OCI-LY7 (cell line): ENCODE data around the gene PLPPR2. TPM values are rescaled to one million over a fixed set of nuclear protein-coding genes. Genes with fewer than 3 reads are reported as not detected.

Source experiments
- BruUV-seq: library from RNA; stranded (reverse); fragments of 400-500 nt; replicated peaks from 2 replicates; lab custom pipeline; 2021; lab: Mats Ljungman, UMichigan
- CTCF ChIA-PET: fragments of 300-600 bp; sonication (Branson Sonifier 250); formaldehyde crosslinking; loops from one replicate; lab custom pipeline; 2022; ENCODE audit warnings: antibody characterized with exemption; ENCODE audit not compliant: unreplicated experiment; lab: Charles Lee
- POLR2A ChIA-PET: fragments of 300-600 bp; sonication (Branson Sonifier 250); formaldehyde crosslinking; loops from one replicate; lab custom pipeline; 2022; ENCODE audit warnings: antibody characterized with exemption; lab: Charles Lee
- DNase-seq: peaks from one replicate; pipeline ENCODE4 v3.0.0-alpha.2; 2015; ENCODE audit warnings: low spot score
- H2AFZ ChIP-seq: fragments of 200-600 bp; sonication (generic), shearing (Covaris generic); 2 replicates; pipeline ENCODE4 v1.6.1; 2014; ENCODE audit warnings: mild to moderate bottlenecking, antibody characterized with exemption, low read length, moderate library complexity
- H3K27ac ChIP-seq: fragments of 200-600 bp; sonication (generic); 2 replicates; pipeline ENCODE4 v1.5.1; 2014; ENCODE audit warnings: mixed run types, low read depth, mild to moderate bottlenecking, moderate library complexity, low read length, inconsistent platforms; ENCODE audit not compliant: poor library complexity, severe bottlenecking
- H3K36me3 ChIP-seq: fragments of 200-600 bp; sonication (generic); 2 replicates; pipeline ENCODE4 v1.6.1; 2014; ENCODE audit warnings: mild to moderate bottlenecking, antibody characterized with exemption, low read length, moderate library complexity, mixed read lengths; ENCODE audit not compliant: insufficient read depth
- H3K4me1 ChIP-seq: fragments of 200-600 bp; sonication (generic); 2 replicates; pipeline ENCODE4 v1.5.1; 2014; ENCODE audit warnings: mild to moderate bottlenecking, low read length; ENCODE audit not compliant: insufficient read depth, poor library complexity, severe bottlenecking
- H3K4me2 ChIP-seq: fragments of 200-600 bp; sonication (generic); 2 replicates; pipeline ENCODE4 v1.6.1; 2014; ENCODE audit warnings: mild to moderate bottlenecking, low read length
- H3K4me3 ChIP-seq: fragments of 200-600 bp; sonication (generic); 2 replicates; pipeline ENCODE4 v1.5.1; 2014; ENCODE audit warnings: mild to moderate bottlenecking, low read depth, low read length; ENCODE audit not compliant: poor library complexity, severe bottlenecking
- H3K79me2 ChIP-seq: fragments of 200-600 bp; sonication (generic); 2 replicates; pipeline ENCODE4 v1.6.1; 2016; ENCODE audit warnings: low read depth, mild to moderate bottlenecking, low read length, moderate library complexity, mixed read lengths; ENCODE audit not compliant: insufficient read depth
- H3K9me2 ChIP-seq: fragments of 200-600 bp; sonication (generic); 2 replicates; pipeline ENCODE4 v1.6.1; 2016; ENCODE audit warnings: mild to moderate bottlenecking, low read length, mixed read lengths; ENCODE audit not compliant: insufficient read depth
- H3K9me3 ChIP-seq: fragments of 200-600 bp; sonication (generic); 2 replicates; pipeline ENCODE4 v1.6.1; 2014; ENCODE audit warnings: mild to moderate bottlenecking, mixed run types, low read length, mixed read lengths
- H4K20me1 ChIP-seq: fragments of 200-600 bp; sonication (generic); 2 replicates; pipeline ENCODE4 v1.6.1; 2014; ENCODE audit warnings: mild to moderate bottlenecking, antibody characterized with exemption, low read length, moderate library complexity, mixed read lengths; ENCODE audit not compliant: insufficient read depth
- EZH2phosphoT487 ChIP-seq: fragments of 200-600 bp; sonication (generic); IDR thresholded peaks from 2 replicates; pipeline ENCODE4 v1.6.1; 2018; ENCODE audit warnings: low read depth, borderline replicate concordance, mild to moderate bottlenecking, mixed run types, antibody characterized with exemption, low read length, moderate library complexity, mixed read lengths
- intact Hi-C: fragments of 100-400 bp; cut with micrococcal nuclease; formaldehyde crosslinking; loops from one replicate; pipeline ENCODE4 v1.10.0; 2022; ENCODE audit not compliant: unreplicated experiment
- total RNA-seq, 2 experiments: library from RNA; depleted of rRNA in 1 of 2; stranded (reverse); fragments of >200 nt in 1 of 2; shearing (Covaris generic) in 1 of 2; gene quantifications; 2 replicates each; pipeline ENCODE4 v1.2.3, GENCODE V29; 2014 to 2022
- TF ChIP-seq, protein P1 (sequence below): fragments of 200-600 bp; sonication (generic); conservative IDR thresholded peaks from 2 replicates; pipeline ENCODE4 v1.5.1; 2014; ENCODE audit warnings: mild to moderate bottlenecking, antibody characterized with exemption, low read length, moderate library complexity, mixed read lengths

PLPPR2 gene
- total RNA-seq, 2 experiments from 2014 or later = 0.88 to 3.6 TPM

DNA sequence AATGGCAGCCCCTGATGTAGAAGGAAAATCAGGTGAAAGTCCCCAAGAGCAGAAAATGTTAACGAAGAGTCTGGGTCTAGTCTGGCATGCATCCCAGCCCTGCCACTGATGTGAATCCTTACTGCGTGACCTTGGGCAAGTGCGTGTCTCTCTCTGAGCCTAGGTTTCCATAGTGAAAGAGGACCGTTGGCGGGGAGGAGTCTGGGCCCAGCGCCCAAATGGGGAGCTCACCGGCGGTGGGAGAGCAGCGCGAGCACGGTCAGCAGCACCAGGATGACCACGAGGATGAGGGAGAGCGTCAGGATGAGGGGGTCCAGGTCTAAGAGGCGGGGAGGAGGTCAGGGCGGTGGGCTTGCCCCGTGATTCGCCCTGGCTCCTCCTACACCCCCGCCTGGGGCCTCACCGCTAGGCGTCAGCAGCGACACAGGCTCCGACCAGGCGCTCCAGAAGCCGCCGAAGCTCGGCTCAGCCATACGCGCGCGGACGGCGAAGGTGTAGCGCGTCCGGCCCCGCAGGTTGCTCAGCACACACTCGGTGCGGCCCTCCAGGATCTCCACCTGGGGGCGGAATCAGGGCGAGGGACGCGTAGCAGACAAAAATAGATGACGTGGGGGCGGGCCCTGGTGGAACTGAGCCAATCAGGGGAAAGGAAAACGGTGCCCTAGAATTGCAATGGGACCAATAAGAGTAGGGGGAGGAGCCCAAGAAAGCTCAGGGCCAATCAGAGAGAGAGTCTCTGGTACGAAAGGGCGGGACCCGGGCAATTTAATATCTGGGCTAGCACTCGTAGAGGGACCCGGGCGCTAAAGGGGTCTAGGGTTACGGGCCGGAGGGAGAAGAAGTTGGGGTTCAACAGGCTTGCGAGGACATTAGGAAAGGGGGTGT, 25.7 kb downstream of the PLPPR2 start:
- CTCF ChIA-PET = interaction anchor here (0.6 to 1.7 kb wide), 4 partner anchors 13 to 102 kb away, joined by 3 to 8 read pairs (median 4); partner anchors contain the start of gene ODAD3
- DNase-seq = peak; percentile 99

DNA sequence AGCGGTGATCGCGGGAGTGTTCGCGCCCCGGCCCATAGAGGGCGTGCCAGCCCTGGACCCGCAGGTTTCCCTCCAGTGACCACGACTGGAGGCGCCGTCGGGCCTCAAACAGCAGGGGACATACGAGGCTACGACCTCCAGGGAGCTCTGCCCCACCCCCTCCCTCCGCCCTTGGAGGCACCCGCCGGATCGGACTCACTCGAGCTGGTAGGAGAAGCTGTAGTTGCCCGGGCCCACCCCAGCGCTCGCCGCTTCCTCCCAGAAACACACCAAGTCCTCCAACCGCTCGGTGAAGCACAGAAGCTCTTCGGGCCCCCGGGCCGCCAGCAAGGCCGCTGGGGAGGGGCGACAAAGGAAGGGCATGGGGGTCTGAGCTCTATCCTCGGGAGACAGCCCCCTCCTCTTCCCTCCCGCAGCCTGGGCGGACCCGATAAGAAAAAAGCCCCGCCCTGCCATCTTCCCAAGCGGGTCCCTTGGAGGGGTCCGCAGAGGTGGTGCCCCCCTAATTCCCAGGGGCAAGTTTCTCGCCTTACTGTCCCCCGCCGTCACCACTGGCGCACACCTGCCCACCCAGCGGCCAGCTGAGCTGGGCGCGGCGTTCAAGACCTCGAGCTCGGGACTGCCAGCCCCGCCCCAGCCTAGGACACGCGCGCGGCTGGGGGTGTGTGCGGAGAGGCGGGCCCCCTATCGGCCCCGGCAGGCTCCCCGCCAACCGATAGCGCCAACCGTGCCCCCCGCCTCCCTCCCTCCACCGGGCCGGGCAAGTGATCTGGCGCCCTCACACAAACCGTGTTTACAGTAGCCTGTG, 27.9 kb downstream of the PLPPR2 start:
- H3K36me3 ChIP-seq = peaks cover 4% of the 10 kb centered on the region; the same call in 1 of the 2 replicates
- H2AFZ ChIP-seq = peak overlapping the region; percentile 43; the same call in 1 of the 2 replicates
- peak overlapping the region; percentile 69 for H3K4me2 ChIP-seq
- peak overlapping the region; percentile 47 for H3K4me3 ChIP-seq
- BruUV-seq = no TSS peak
- intact Hi-C loops = no loop called here
- POLR2A ChIA-PET = interaction anchor here (0.6 to 2.2 kb wide), 2 partner anchors 40 to 100 kb away, joined by 3 to 7 read pairs; no protein-coding TSS in a partner anchor
- no peak overlapping the region for H3K27ac ChIP-seq
- H4K20me1 ChIP-seq = no peaks in the 10 kb centered on the region
- TF ChIP-seq, protein P1, sequence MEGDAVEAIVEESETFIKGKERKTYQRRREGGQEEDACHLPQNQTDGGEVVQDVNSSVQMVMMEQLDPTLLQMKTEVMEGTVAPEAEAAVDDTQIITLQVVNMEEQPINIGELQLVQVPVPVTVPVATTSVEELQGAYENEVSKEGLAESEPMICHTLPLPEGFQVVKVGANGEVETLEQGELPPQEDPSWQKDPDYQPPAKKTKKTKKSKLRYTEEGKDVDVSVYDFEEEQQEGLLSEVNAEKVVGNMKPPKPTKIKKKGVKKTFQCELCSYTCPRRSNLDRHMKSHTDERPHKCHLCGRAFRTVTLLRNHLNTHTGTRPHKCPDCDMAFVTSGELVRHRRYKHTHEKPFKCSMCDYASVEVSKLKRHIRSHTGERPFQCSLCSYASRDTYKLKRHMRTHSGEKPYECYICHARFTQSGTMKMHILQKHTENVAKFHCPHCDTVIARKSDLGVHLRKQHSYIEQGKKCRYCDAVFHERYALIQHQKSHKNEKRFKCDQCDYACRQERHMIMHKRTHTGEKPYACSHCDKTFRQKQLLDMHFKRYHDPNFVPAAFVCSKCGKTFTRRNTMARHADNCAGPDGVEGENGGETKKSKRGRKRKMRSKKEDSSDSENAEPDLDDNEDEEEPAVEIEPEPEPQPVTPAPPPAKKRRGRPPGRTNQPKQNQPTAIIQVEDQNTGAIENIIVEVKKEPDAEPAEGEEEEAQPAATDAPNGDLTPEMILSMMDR = peak; percentile 69
- no peak for TF ChIP-seq EZH2phosphoT487
- no peaks in the 10 kb centered on the region for H3K9me3 ChIP-seq
- peak; percentile 46 for DNase-seq
- CTCF ChIA-PET = no interaction called here
- no peaks in the 10 kb centered on the region for H3K9me2 ChIP-seq
- H3K4me1 ChIP-seq = peaks cover 54% of the 10 kb centered on the region
- peaks cover 9% of the 10 kb centered on the region; the same call in 1 of the 2 replicates for H3K79me2 ChIP-seq

More for the DNA sequence above, 25.7 kb downstream of the PLPPR2 start:
- TF ChIP-seq, protein P1 = peak; percentile 90
- TF ChIP-seq EZH2phosphoT487 = no peak
- Histone ChIP-seq H3K79me2 (peaks cover 22% of the 10 kb centered on the region), H3K4me2 (peak overlapping the region; percentile 99), H3K36me3 (peaks cover 14% of the 10 kb centered on the region; the same call in 1 of the 2 replicates), H3K27ac (peak overlapping the region; percentile 92), H4K20me1 (no peaks in the 10 kb centered on the region), H3K4me3 (peak overlapping the region; percentile 75), H3K9me3 (no peaks in the 10 kb centered on the region), H3K4me1 (peaks cover 63% of the 10 kb centered on the region), H2AFZ (peak overlapping the region; percentile 66), H3K9me2 (no peaks in the 10 kb centered on the region)
- no TSS peak for BruUV-seq
- intact Hi-C loops = loop anchor here (1.0 to 2.0 kb wide), 4 partner anchors 41 to 101 kb away; partner anchors contain the start of genes ODAD3 and PRKCSH
- POLR2A ChIA-PET = interaction anchor here (0.5 to 1.4 kb wide), 9 partner anchors 39 to 348 kb away, joined by 3 to 8 read pairs (median 4); partner anchors contain the start of genes ECSIT, ODAD3 and PRKCSH
